SJCRH30 (cell line): Measurements from ENCODE around the gene CEMIP. TPM values are rescaled to one million over a fixed set of nuclear protein-coding genes. Genes with fewer than 3 reads are reported as not detected.

ENCODE experiments used
- DNase-seq, 2 experiments: peaks; one replicate each; pipeline ENCODE4 v3.0.0-alpha.2; 2015 to 2020
- H3K27ac ChIP-seq: fragments of 250-450 bp; sonication (Bioruptor Pico); 2 replicates; pipeline ENCODE4 v1.5.1; 2020; ENCODE audit warnings: mild to moderate bottlenecking, moderate library complexity
- H3K27me3 ChIP-seq: fragments of 250-450 bp; sonication (Bioruptor Pico); 2 replicates; pipeline ENCODE4 v1.5.1; 2020; ENCODE audit warnings: mild to moderate bottlenecking, moderate library complexity
- H3K36me3 ChIP-seq: fragments of 250-450 bp; sonication (Bioruptor Pico); 2 replicates; pipeline ENCODE4 v1.5.1; 2020; ENCODE audit warnings: mild to moderate bottlenecking, moderate library complexity
- H3K4me1 ChIP-seq: fragments of 250-450 bp; sonication (Bioruptor Pico); 2 replicates; pipeline ENCODE4 v1.5.1; 2020; ENCODE audit warnings: mild to moderate bottlenecking, moderate library complexity
- H3K4me3 ChIP-seq: fragments of 250-450 bp; sonication (Bioruptor Pico); 2 replicates; pipeline ENCODE4 v1.5.1; 2020; ENCODE audit warnings: mild to moderate bottlenecking, moderate library complexity
- H3K9me3 ChIP-seq: fragments of 250-450 bp; sonication (Bioruptor Pico); replicated peaks from 2 replicates; pipeline ENCODE4 v1.5.1; 2020; ENCODE audit warnings: mild to moderate bottlenecking, moderate library complexity
- total RNA-seq: library from RNA; depleted of rRNA; stranded (reverse); fragments of >200 nt; shearing (Covaris generic); gene quantifications from 2 replicates; pipeline ENCODE4 v1.2.3, GENCODE V29; 2014

CEMIP gene
- total RNA-seq, 1 experiment from 2014 or later = 0.20 TPM

- Histone ChIP-seq H3K36me3 (no peaks in the 10 kb centered on the region), H3K27ac (no peak overlapping the region), H3K4me1 (no peaks in the 10 kb centered on the region), H3K4me3 (no peak overlapping the region), H3K27me3 (no peaks in the 10 kb centered on the region), H3K9me3 (no peaks in the 10 kb centered on the region)
- no peak for DNase-seq
These were observed 133.5 kb downstream of the CEMIP start for GRCh38 chr15:80912673-80913072.

- Histone ChIP-seq H3K4me3 (no peak overlapping the region), H3K4me1 (no peaks in the 10 kb centered on the region), H3K9me3 (no peaks in the 10 kb centered on the region), H3K27ac (no peak overlapping the region), H3K36me3 (no peaks in the 10 kb centered on the region), H3K27me3 (no peaks in the 10 kb centered on the region)
- DNase-seq = no peak
These were observed 134.4 kb downstream of the CEMIP start for GRCh38 chr15:80913541-80913940.

DNA sequence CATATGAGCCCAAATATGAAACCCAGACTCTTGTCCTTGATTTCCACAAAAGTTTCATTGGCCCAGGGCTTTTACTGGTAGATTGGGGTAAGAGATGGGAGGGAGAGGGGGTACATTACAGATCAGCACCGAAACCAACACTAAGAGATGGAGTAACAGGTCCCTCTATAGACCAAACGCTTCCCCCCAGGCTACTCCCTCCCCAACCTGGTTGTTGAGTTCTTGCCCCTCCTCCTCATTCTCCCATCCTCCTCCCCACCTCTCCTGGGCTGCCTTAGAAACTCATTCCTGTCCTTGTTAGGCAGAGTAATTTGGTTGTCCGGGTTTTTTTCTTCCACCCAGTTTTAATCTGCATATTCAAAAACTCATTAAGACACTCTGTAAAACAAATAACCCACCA lies 136.3 kb downstream of the CEMIP start:
- H3K36me3 ChIP-seq = no peaks in the 10 kb centered on the region
- no peak for DNase-seq
- no peaks in the 10 kb centered on the region for H3K9me3 ChIP-seq
- H3K27ac ChIP-seq = no peak overlapping the region
- no peaks in the 10 kb centered on the region for H3K4me1 ChIP-seq
- no peaks in the 10 kb centered on the region for H3K27me3 ChIP-seq
- H3K4me3 ChIP-seq = no peak overlapping the region

DNA sequence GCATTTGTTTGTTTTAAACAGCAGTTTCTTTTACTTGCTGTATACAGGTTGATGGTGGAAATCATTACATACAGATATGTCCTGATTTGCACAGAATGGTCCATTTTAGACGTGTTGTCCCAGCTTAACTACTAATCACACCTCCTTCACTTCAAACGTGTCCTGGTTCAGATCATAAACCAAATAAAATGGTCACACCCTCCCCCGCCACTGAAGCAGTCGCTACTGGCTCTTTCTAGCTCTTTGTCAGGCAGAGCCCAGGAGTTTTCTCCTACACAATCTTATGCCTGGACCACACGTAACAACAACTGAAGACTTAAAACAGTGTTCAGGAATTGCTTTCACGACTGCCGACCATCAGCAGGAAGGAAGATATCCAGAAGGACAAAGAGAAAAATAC lies 136.9 kb downstream of the CEMIP start:
- Histone ChIP-seq H3K27me3 (no peaks in the 10 kb centered on the region), H3K4me3 (no peak overlapping the region), H3K36me3 (no peaks in the 10 kb centered on the region), H3K4me1 (no peaks in the 10 kb centered on the region), H3K27ac (no peak overlapping the region), H3K9me3 (no peaks in the 10 kb centered on the region)
- DNase-seq = no peak

GRCh38 chr15:80918196-80918783 lies 139.1 kb downstream of the CEMIP start:
- H3K36me3 ChIP-seq = no peaks in the 10 kb centered on the region
- H3K4me1 ChIP-seq = no peaks in the 10 kb centered on the region
- no peaks in the 10 kb centered on the region for H3K27me3 ChIP-seq
- no peak overlapping the region for H3K4me3 ChIP-seq
- H3K27ac ChIP-seq = no peak overlapping the region
- no peak for DNase-seq
- H3K9me3 ChIP-seq = no peaks in the 10 kb centered on the region

DNA sequence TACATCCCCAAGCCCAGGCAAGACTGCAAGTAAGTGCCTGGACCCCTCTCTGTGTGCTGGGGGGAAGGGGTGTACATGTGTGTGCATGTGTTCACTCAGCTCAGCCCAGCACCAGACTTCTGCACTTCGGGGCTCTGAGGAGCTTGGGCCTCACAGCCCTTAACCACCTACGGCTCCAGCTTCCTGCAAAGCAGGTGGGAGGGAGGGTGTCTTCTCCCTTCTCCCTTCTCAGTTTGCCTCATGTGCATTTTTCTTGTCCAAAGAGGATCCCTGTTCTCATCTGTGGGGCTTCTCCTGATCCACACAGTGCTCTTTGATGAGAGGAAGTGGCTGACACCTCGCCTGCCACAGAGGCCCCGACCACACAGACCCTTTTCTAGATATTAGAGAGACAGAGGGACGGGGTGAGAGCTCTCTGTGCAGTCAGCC lies 141.1 kb downstream of the CEMIP start:
- no peaks in the 10 kb centered on the region for H3K4me1 ChIP-seq

GRCh38 chr15:80921736-80922410 lies 142.7 kb downstream of the CEMIP start:
- Histone ChIP-seq H3K27ac (no peak overlapping the region), H3K36me3 (no peaks in the 10 kb centered on the region), H3K27me3 (no peaks in the 10 kb centered on the region), H3K9me3 (no peaks in the 10 kb centered on the region), H3K4me1 (no peaks in the 10 kb centered on the region), H3K4me3 (no peak overlapping the region)
- no peak for DNase-seq

More for the DNA sequence above, 141.1 kb downstream of the CEMIP start:
- no peak overlapping the region for H3K4me3 ChIP-seq
- no peaks in the 10 kb centered on the region for H3K27me3 ChIP-seq
- H3K36me3 ChIP-seq = no peaks in the 10 kb centered on the region
- DNase-seq = no peak
- H3K9me3 ChIP-seq = no peaks in the 10 kb centered on the region
- H3K27ac ChIP-seq = no peak overlapping the region

DNA sequence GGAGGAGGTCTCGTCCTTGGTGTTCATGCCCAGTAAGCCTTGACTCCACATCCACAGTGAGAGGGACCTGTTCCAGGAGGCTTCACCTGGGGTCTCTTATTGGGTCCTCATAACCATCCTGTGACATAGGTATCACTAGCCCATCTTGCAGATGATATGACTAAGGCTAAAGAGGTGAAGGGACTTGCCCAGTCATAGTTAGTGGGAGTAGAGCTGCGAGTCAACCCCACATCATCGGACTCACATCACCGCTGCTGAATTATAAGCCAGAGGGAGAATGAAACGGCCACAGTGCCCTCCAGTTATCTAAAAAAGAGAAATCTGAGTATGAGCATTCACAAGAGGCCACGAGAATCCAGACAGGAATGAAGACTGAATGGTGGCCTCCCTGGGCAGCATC lies 144.5 kb downstream of the CEMIP start:
- no peak for DNase-seq
- Histone ChIP-seq H3K27ac (no peak overlapping the region), H3K9me3 (no peaks in the 10 kb centered on the region), H3K36me3 (no peaks in the 10 kb centered on the region), H3K4me3 (no peak overlapping the region), H3K27me3 (no peaks in the 10 kb centered on the region), H3K4me1 (no peaks in the 10 kb centered on the region)

DNA sequence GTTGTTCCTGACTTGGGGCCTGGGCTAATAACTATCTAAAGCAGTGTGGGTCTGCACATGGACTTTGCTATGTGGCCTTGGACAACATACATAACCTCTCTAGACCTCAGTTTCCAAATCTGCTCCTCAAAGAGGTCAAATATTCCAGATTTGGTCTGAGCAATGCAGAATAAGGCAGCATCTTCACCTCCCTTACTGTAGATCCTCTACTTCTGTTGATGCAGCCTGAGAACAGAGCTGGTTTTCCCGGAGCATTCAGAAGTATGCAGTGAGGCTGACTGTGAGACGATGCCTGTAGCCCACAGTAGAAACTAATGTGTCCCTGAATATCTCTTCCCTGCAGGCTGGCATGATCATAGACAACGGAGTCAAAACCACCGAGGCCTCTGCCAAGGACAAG lies 145.1 kb downstream of the CEMIP start:
- no peak for DNase-seq
- no peak overlapping the region for H3K27ac ChIP-seq
- no peaks in the 10 kb centered on the region for H3K36me3 ChIP-seq
- H3K9me3 ChIP-seq = no peaks in the 10 kb centered on the region
- H3K4me3 ChIP-seq = no peak overlapping the region
- H3K27me3 ChIP-seq = no peaks in the 10 kb centered on the region
- H3K4me1 ChIP-seq = no peaks in the 10 kb centered on the region

DNA sequence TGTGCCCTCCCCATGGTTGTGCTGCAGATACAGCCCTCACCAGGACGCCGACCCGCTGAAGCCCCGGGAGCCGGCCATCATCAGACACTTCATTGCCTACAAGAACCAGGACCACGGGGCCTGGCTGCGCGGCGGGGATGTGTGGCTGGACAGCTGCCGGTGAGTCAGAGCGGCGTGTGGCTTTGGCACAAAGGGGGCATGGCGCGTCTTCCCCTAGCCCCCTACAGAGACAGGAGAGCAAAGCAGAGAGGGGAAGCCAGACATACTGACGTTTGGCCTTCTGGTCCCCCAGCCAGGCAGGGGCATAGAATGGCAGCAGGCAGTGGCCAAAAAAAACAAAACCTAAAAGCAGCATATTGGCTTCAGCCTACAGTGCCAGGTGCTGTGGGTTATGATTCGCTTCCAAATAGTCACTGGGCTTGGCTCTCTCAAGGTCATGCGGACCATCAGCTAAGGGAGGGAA lies 146.5 kb downstream of the CEMIP start:
- DNase-seq = peak; percentile 28 to 31
- H3K27me3 ChIP-seq = no peaks in the 10 kb centered on the region
- peak overlapping the region; percentile 27; the same call in 1 of the 2 replicates for H3K27ac ChIP-seq
- no peaks in the 10 kb centered on the region for H3K9me3 ChIP-seq
- no peak overlapping the region for H3K4me3 ChIP-seq
- H3K4me1 ChIP-seq = no peaks in the 10 kb centered on the region
- no peaks in the 10 kb centered on the region for H3K36me3 ChIP-seq

DNA sequence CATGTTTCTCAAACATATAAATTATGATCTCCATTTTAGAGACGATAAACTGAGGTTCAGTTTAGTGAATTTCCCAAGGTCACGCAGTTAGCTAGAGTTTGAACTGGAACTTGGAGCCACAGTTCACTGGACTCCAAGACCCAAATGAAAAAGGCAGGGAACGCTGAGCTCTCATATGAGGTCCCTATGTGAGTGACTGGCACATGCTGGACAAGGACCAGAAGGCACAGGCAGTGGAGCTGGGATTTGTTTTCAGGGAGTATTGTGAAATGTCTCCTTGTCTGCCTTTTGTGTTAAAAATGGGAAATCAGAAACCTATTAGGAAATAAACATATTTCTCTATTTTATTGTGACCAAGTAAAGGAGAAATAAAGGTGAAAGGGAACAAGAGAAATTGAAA lies 147.0 kb downstream of the CEMIP start:
- DNase-seq = no peak
- H3K27ac ChIP-seq = peak overlapping the region; percentile 27; the same call in 1 of the 2 replicates
- no peaks in the 10 kb centered on the region for H3K4me1 ChIP-seq
- no peaks in the 10 kb centered on the region for H3K27me3 ChIP-seq
- no peaks in the 10 kb centered on the region for H3K36me3 ChIP-seq
- no peaks in the 10 kb centered on the region for H3K9me3 ChIP-seq
- no peak overlapping the region for H3K4me3 ChIP-seq

- no peaks in the 10 kb centered on the region for H3K9me3 ChIP-seq
- H3K36me3 ChIP-seq = no peaks in the 10 kb centered on the region
- no peaks in the 10 kb centered on the region for H3K27me3 ChIP-seq
- H3K4me3 ChIP-seq = no peak overlapping the region
- no peak for DNase-seq
- no peaks in the 10 kb centered on the region for H3K4me1 ChIP-seq
- peak overlapping the region; percentile 50; the same call in 1 of the 2 replicates for H3K27ac ChIP-seq
These were observed 150.1 kb downstream of the CEMIP start for GRCh38 chr15:80929225-80929624.

GRCh38 chr15:80929689-80930088 lies 150.5 kb downstream of the CEMIP start:
- peak overlapping the region; percentile 50; the same call in 1 of the 2 replicates for H3K27ac ChIP-seq
- no peaks in the 10 kb centered on the region for H3K36me3 ChIP-seq
- DNase-seq = no peak

DNA sequence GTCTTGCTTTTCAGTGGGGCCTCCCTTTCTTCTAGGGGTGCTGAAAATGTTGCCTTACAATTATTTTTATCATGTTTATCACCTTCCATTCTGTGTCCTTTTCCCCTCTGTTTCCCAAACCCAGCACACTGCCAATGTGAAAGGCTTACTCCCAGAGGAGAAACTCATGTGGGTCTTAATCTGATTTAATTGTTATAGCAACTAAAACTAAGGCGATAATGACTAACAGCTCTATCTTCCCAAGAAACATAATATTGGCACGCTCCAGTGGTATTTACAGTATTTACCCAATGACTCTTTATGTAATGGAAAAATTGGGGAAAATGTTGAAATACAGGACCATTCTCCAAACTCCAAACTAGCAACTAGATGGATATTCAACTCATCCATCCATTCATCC lies 152.0 kb downstream of the CEMIP start:
- Histone ChIP-seq H3K36me3 (no peaks in the 10 kb centered on the region), H3K27ac (no peak overlapping the region), H3K9me3 (no peaks in the 10 kb centered on the region), H3K27me3 (no peaks in the 10 kb centered on the region), H3K4me3 (no peak overlapping the region), H3K4me1 (peaks cover 11% of the 10 kb centered on the region; the same call in 1 of the 2 replicates)
- DNase-seq = no peak

More at GRCh38 chr15:80929689-80930088, 150.5 kb downstream of the CEMIP start:
- no peak overlapping the region for H3K4me3 ChIP-seq
- no peaks in the 10 kb centered on the region for H3K27me3 ChIP-seq
- peaks cover 4% of the 10 kb centered on the region; the same call in 1 of the 2 replicates for H3K4me1 ChIP-seq
- no peaks in the 10 kb centered on the region for H3K9me3 ChIP-seq

DNA sequence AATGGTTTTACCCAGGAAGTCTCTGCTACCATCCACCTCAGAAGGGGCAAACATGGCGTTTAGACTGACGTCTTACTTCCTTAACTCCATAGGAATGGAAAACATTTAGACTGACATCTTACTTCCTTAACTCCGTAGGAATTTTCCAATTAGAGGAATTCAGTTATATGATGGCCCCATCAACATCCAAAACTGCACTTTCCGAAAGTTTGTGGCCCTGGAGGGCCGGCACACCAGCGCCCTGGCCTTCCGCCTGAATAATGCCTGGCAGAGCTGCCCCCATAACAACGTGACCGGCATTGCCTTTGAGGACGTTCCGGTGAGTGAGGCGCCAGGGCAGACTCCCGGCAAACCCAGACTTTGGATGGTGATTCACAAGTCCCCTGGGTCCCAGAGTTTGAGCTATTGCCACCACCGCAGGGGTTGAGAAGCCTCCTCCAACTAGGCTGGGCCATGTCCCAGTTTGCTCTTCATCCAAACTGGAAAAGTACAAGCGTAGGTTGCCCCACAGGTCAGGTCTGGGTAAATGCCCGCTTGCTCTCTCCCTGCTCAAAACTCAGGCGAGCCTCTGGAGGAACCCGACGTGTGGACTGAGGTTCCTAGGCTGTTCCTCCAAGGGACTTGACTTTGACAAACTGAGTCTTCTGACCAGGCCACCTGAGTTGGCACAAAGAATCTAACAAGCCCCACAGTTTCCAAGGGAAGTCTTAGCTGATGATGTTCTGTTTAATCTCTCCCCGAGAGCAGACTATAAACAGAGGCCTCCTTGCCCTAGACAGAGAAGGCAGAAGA lies 152.7 kb downstream of the CEMIP start:
- no peaks in the 10 kb centered on the region for H3K9me3 ChIP-seq
- H3K36me3 ChIP-seq = no peaks in the 10 kb centered on the region
- H3K27me3 ChIP-seq = no peaks in the 10 kb centered on the region
- no peak overlapping the region for H3K27ac ChIP-seq
- H3K4me1 ChIP-seq = peaks cover 11% of the 10 kb centered on the region; the same call in 1 of the 2 replicates
- DNase-seq = no peak
- no peak overlapping the region for H3K4me3 ChIP-seq
